Transverse colon (tissue), 4 donors: ENCODE results near the gene EID2B. TPM values are rescaled to one million over a fixed set of nuclear protein-coding genes. Genes with fewer than 3 reads are reported as not detected.

Experiments used
- DNase-seq: peaks from one replicate; pipeline ENCODE4 v3.0.0-alpha.2; 2019
- H3K27ac ChIP-seq, 4 donors: fragments of 200-600 bp; sonication (generic); 2 replicates each; pipeline ENCODE4 v1.5.1; 2016 to 2018; ENCODE audit warnings: inconsistent platforms in 4 of 4
- H3K27me3 ChIP-seq: fragments of 200-600 bp; sonication (generic); 2 replicates; pipeline ENCODE4 v1.5.1; 2017; ENCODE audit warnings: inconsistent platforms
- H3K36me3 ChIP-seq, 4 donors: fragments of 200-600 bp; sonication (generic); 2 replicates each; pipeline ENCODE4 v1.5.1; 2017 to 2019; ENCODE audit warnings: inconsistent platforms in 4 of 4
- H3K4me1 ChIP-seq, 4 donors: fragments of 200-600 bp; sonication (generic); 2 replicates each; pipeline ENCODE4 v1.5.1; 2017 to 2020; ENCODE audit warnings: inconsistent platforms in 4 of 4
- H3K4me3 ChIP-seq, 4 donors: fragments of 200-600 bp; sonication (generic); 1 replicate in 1 of 4; 2 replicates in 3 of 4; pipeline versions ENCODE4 v1.5.1 to v1.6.1; 2017 to 2019; ENCODE audit warnings: inconsistent platforms in 4 of 4
- H3K9me3 ChIP-seq, 2 donors: fragments of 200-600 bp; sonication (generic); 2 replicates each; pipeline ENCODE4 v1.5.1; 2017 to 2019; ENCODE audit warnings: inconsistent platforms in 2 of 2
- EP300 ChIP-seq: sonication (generic); formaldehyde crosslinking; IDR thresholded peaks from one replicate; pipeline ENCODE4 v1.6.1; 2017; ENCODE audit warnings: antibody characterized with exemption, low read depth
- POLR2A ChIP-seq: fragments of 450-650 bp; IDR thresholded peaks from one replicate; pipeline ENCODE4 v1.6.1; 2016; ENCODE audit warnings: antibody characterized with exemption, mild to moderate bottlenecking, moderate library complexity
- POLR2AphosphoS5 ChIP-seq, 3 donors: sonication (generic); formaldehyde crosslinking; IDR thresholded peaks; one replicate each; pipeline ENCODE4 v1.6.1; 2016; ENCODE audit warnings: antibody characterized with exemption in 3 of 3
- WGBS, 2 donors: methylation state at CpG; one replicate each; pipeline ENCODE4 v1.1.5; 2018; ENCODE audit warnings: low coverage in 1 of 2; 5-methylcytosine and 5-hydroxymethylcytosine counted together
- in situ Hi-C, 4 donors: fragments of 200-750 bp; cut with MboI; loops; one replicate each; pipeline versions ENCODE4 v1.15.0 to v1.15.1; 2017; ENCODE audit warnings: low sequenced_read_pairs in 3 of 4, low pct_ligation_motif_present in 1 of 4, low pct_unique_long_range_greater_than_20kb in 1 of 4
- intact Hi-C: fragments of 100-400 bp; cut with DNase I; formaldehyde crosslinking; loops from one replicate; pipeline ENCODE4 v1.15.1; 2023; ENCODE audit warnings: low total_unique reads
- total RNA-seq, 4 donors: library from RNA; depleted of rRNA; stranded (reverse); fragments of >200 nt; gene quantifications; one replicate each; pipeline ENCODE4 v1.1.0, GENCODE V29; 2016
- TF ChIP-seq, protein P1 (sequence below), 5 experiments: fragments of 200-600 bp in 3 of 5; fragments of 450-650 bp in 2 of 5; sonication (generic) in 3 of 5; IDR thresholded peaks; 1 replicate in 2 of 5; 2 replicates in 3 of 5; pipeline ENCODE4 v1.5.1; 2016 to 2017; ENCODE audit warnings: antibody characterized with exemption in 5 of 5, inconsistent platforms in 3 of 5, mild to moderate bottlenecking in 2 of 5, moderate library complexity in 1 of 5

The EID2B gene
- total RNA-seq, 4 donors from 2014 or later = 1.00 to 1.5 (median 1.3) TPM

DNA sequence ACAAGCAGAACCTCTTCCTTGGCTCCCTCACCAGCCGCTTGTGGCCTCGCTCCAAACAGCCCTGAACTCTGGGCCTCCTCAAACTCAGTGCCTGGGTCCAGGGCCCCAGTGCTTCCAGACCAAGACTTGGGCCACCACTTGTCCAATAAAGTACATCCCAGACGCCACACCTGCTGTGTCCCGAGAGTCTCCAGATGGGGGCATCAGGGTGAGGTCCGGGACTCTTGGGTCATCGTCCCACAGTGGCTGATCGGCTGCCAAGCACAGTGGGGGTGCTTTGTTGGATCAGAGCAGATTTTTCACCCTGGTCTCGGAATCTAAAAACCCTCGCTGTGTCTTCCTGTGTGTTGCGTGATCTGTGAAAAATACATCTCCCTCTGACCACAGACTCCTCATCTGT lies 42.9 kb downstream of the EID2B start:
- no peaks in the 10 kb centered on the region for H3K4me1 ChIP-seq
- 86% methylated on average over 10 of the region's 10 CpGs; no CpG with 5 or more reads in 1 of the 2 donors for WGBS, 2 donors
- in situ Hi-C loops = no loop called here
- H3K27ac ChIP-seq = no peak overlapping the region
- no peaks in the 10 kb centered on the region for H3K27me3 ChIP-seq
- TF ChIP-seq POLR2A (no peak), POLR2AphosphoS5 (IDR thresholded peaks at IDR 0.05) (no peak), EP300 (no peak)
- TF ChIP-seq, protein P1, sequence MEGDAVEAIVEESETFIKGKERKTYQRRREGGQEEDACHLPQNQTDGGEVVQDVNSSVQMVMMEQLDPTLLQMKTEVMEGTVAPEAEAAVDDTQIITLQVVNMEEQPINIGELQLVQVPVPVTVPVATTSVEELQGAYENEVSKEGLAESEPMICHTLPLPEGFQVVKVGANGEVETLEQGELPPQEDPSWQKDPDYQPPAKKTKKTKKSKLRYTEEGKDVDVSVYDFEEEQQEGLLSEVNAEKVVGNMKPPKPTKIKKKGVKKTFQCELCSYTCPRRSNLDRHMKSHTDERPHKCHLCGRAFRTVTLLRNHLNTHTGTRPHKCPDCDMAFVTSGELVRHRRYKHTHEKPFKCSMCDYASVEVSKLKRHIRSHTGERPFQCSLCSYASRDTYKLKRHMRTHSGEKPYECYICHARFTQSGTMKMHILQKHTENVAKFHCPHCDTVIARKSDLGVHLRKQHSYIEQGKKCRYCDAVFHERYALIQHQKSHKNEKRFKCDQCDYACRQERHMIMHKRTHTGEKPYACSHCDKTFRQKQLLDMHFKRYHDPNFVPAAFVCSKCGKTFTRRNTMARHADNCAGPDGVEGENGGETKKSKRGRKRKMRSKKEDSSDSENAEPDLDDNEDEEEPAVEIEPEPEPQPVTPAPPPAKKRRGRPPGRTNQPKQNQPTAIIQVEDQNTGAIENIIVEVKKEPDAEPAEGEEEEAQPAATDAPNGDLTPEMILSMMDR (IDR thresholded peaks at IDR 0.05) = no peak
- H3K9me3 ChIP-seq = no peaks in the 10 kb centered on the region
- intact Hi-C loops = no loop called here
- DNase-seq = no peak
- H3K4me3 ChIP-seq = no peak overlapping the region
- H3K36me3 ChIP-seq = peaks cover 0 to 34% (median 14%) of the 10 kb centered on the region in 4 donors

DNA sequence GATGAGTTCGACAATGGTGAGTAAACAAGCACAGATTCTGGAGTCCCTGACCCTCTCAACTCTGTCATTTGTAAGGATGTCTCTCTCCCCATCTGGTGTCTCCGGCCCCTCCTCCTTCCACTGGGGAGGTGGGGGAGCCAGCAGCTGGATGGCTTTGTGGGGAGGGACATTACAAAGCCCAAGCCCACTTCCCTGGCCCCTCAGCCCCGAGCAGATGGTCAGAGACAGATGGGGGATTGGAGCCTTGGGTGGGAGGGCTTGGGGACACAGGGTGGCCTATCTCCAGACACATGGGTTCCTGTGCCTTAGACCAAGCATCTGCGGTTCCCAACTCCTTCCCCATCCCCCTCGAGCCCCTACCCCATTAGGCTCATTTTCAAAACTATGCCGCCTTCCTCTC lies 49.5 kb downstream of the EID2B start:
- H3K4me3 ChIP-seq = no peak overlapping the region
- intact Hi-C loops = no loop called here
- H3K36me3 ChIP-seq = peaks cover 0 to 3% (median 1%) of the 10 kb centered on the region in 4 donors
- H3K9me3 ChIP-seq = no peaks in the 10 kb centered on the region
- H3K4me1 ChIP-seq = peaks cover 7 to 17% (median 16%) of the 10 kb centered on the region in 4 donors
- WGBS, 2 donors = 74 to 86% methylated on average over 2 to 6 of the region's 6 CpGs
- no peak for DNase-seq
- in situ Hi-C loops = no loop called here
- no peak overlapping the region for H3K27ac ChIP-seq
- H3K27me3 ChIP-seq = no peaks in the 10 kb centered on the region
- TF ChIP-seq POLR2AphosphoS5 (IDR thresholded peaks at IDR 0.05) (no peak), EP300 (no peak), POLR2A (no peak)
- TF ChIP-seq, protein P1 (IDR thresholded peaks at IDR 0.05) = no peak

DNA sequence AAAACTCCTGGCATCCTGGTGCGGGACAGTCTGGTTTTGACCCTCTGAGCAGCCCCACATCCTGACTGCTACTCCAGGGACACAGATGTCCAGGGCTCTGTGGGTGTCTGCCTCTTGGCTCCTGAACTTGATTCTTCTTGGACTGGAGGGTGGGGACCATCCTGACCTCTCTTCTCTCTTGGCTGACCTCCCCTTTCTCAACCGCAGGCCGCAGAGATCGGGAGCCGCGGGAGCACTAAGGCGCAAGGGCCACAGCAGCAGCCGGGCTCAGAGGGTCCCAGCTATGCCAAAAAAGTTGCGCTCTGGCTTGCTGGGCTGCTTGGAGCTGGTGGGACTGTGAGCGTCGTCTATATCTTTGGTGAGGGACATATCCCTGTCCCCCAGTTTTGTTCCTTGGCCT lies 51.0 kb downstream of the EID2B start:
- 50 to 71% methylated on average over 1 to 11 of the region's 11 CpGs for WGBS, 2 donors

GRCh38 chr19:39481229-39481545 lies 51.5 kb downstream of the EID2B start:
- in situ Hi-C loops = no loop called here
- Histone ChIP-seq H3K4me3 (peak overlapping the region; percentile 78 to 97 (median 88)), H3K4me1 (peaks cover 7 to 17% (median 16%) of the 10 kb centered on the region in 4 donors), H3K27ac (peak overlapping the region; percentile 80 to 89 (median 85)), H3K36me3 (peaks cover 0 to 2% (median 0%) of the 10 kb centered on the region in 4 donors), H3K27me3 (no peaks in the 10 kb centered on the region), H3K9me3 (no peaks in the 10 kb centered on the region)
- intact Hi-C loops = no loop called here
- no peak for DNase-seq
- 0 to 3% methylated on average over 5 to 12 of the region's 12 CpGs for WGBS, 2 donors
- TF ChIP-seq POLR2A (no peak), POLR2AphosphoS5 (IDR thresholded peaks at IDR 0.05) (no peak), EP300 (no peak)
- TF ChIP-seq, protein P1 (IDR thresholded peaks at IDR 0.05) = no peak

More for the DNA sequence above, 51.0 kb downstream of the EID2B start:
- in situ Hi-C loops = no loop called here
- H3K4me1 ChIP-seq = peaks cover 7 to 17% (median 16%) of the 10 kb centered on the region in 4 donors
- TF ChIP-seq POLR2AphosphoS5 (IDR thresholded peaks at IDR 0.05) = no peak
- no peak for TF ChIP-seq EP300
- TF ChIP-seq, protein P1 (IDR thresholded peaks at IDR 0.05) = no peak
- intact Hi-C loops = no loop called here
- peak overlapping the region in 1 of 4 donors; percentile 86 for H3K27ac ChIP-seq
- H3K4me3 ChIP-seq = peak overlapping the region; percentile 78 to 97 (median 88)
- no peak for DNase-seq
- H3K36me3 ChIP-seq = no peaks in the 10 kb centered on the region
- H3K9me3 ChIP-seq = no peaks in the 10 kb centered on the region
- no peaks in the 10 kb centered on the region for H3K27me3 ChIP-seq

Other genes starting within 250 kb of the EID2B start
- not detected for gene IFNL1, start 236.4 kb downstream of the EID2B start, total RNA-seq
- gene LRFN1, start 212.0 kb downstream of the EID2B start, total RNA-seq = under 1 TPM in 2 of 4 donors, not detected in 2; 0.14 to 0.64 TPM
- 10 to 100 TPM in 2 of 4 donors, 1 to 10 TPM in 1, not detected in 1; 7.6 to 18.7 (median 17.6) TPM for gene GMFG, start 196.8 kb downstream of the EID2B start, total RNA-seq
- 100 to 1,000 TPM in 1 of 4 donors, 10 to 100 TPM in 3; 60.7 to 102 (median 77.1) TPM for gene SAMD4B, start 190.4 kb downstream of the EID2B start, total RNA-seq
- gene PAF1, start 141.7 kb downstream of the EID2B start, total RNA-seq = 10 to 100 TPM; 37.8 to 71.2 (median 43.0) TPM
- gene MED29, start 141.5 kb downstream of the EID2B start, total RNA-seq = 10 to 100 TPM; 22.8 to 37.4 (median 27.8) TPM
- gene ZFP36, start 126.0 kb downstream of the EID2B start, total RNA-seq = 100 to 1,000 TPM; 280 to 924 (median 309) TPM
- 10 to 100 TPM in 2 of 4 donors, 1 to 10 TPM in 2; 6.1 to 27.7 (median 11.9) TPM for gene PLEKHG2, start 120.2 kb downstream of the EID2B start, total RNA-seq
- 1,000 to 10,000 TPM in 3 of 4 donors, 100 to 1,000 TPM in 1; 718 to 1,665 (median 1,335) TPM for gene RPS16, start 96.9 kb downstream of the EID2B start, total RNA-seq
- 100 to 1,000 TPM in 3 of 4 donors, 10 to 100 TPM in 1; 97.1 to 161 (median 125) TPM for gene SUPT5H, start 87.3 kb downstream of the EID2B start, total RNA-seq
- 10 to 100 TPM; 21.7 to 54.0 (median 33.5) TPM for gene TIMM50, start 52.0 kb downstream of the EID2B start, total RNA-seq
- gene DLL3, start 33.9 kb downstream of the EID2B start, total RNA-seq = not detected
- not detected for gene SELENOV, start 17.7 kb downstream of the EID2B start, total RNA-seq
- 1 to 10 TPM; 7.5 to 10.0 (median 8.1) TPM for gene EID2, start 7.3 kb upstream of the EID2B start, total RNA-seq
- gene LGALS13, start 69.7 kb upstream of the EID2B start, total RNA-seq = not detected
- not detected for gene LGALS16, start 123.1 kb upstream of the EID2B start, total RNA-seq
- gene LGALS14, start 171.6 kb upstream of the EID2B start, total RNA-seq = not detected
- not detected for gene CLC, start 205.2 kb upstream of the EID2B start, total RNA-seq
- gene LEUTX, start 246.0 kb upstream of the EID2B start, total RNA-seq = not detected